Gastroesophageal sphincter (tissue), 4 donors: ENCODE results near the gene RIBC1. TPM values are rescaled to one million over a fixed set of nuclear protein-coding genes. Genes with fewer than 3 reads are reported as not detected.
"Not testable (repeated sequence)": the region's sequence is repeated elsewhere in the genome, so short reads cannot be mapped to it uniquely, and the experiment has no call there.

Source experiments
- ATAC-seq: fragments of 150-250 bp; one replicate; pipeline ENCODE4 v1.9.1; 2016; ENCODE audit warnings: mild to moderate bottlenecking, moderate library complexity
- H3K27ac ChIP-seq, 4 donors: fragments of 200-600 bp; sonication (generic) in 3 of 4; 1 replicate in 3 of 4; 2 replicates in 1 of 4; pipeline ENCODE4 v1.5.1; 2016 to 2019
- H3K27me3 ChIP-seq: fragments of 200-600 bp; sonication (generic); one replicate; pipeline ENCODE4 v1.5.1; 2019
- H3K36me3 ChIP-seq, 2 donors: fragments of 200-600 bp; sonication (generic); one replicate each; pipeline ENCODE4 v1.5.1; 2019; ENCODE audit warnings: control low read depth in 1 of 2
- H3K4me1 ChIP-seq, 3 donors: fragments of 200-600 bp; sonication (generic); 1 replicate in 2 of 3; 2 replicates in 1 of 3; pipeline ENCODE4 v1.5.1; 2016 to 2019; ENCODE audit warnings: control low read depth in 2 of 3
- H3K4me3 ChIP-seq, 2 donors: fragments of 200-600 bp; sonication (generic); one replicate each; pipeline ENCODE4 v1.5.1; 2019; ENCODE audit warnings: mild to moderate bottlenecking in 1 of 2, moderate library complexity in 1 of 2
- H3K9me3 ChIP-seq, 3 donors: fragments of 200-600 bp; sonication (generic); one replicate each; pipeline ENCODE4 v1.5.1; 2017 to 2019; ENCODE audit warnings: control low read depth in 2 of 3
- EP300 ChIP-seq: sonication (generic); formaldehyde crosslinking; IDR thresholded peaks from one replicate; pipeline ENCODE4 v1.6.1; 2017; ENCODE audit warnings: antibody characterized with exemption, mild to moderate bottlenecking
- POLR2A ChIP-seq, 2 donors: fragments of 450-650 bp; IDR thresholded peaks; one replicate each; pipeline ENCODE4 v1.6.1; 2017; ENCODE audit warnings: antibody characterized with exemption in 2 of 2, mild to moderate bottlenecking in 2 of 2, moderate library complexity in 1 of 2
- POLR2AphosphoS5 ChIP-seq: sonication (generic); formaldehyde crosslinking; IDR thresholded peaks from one replicate; pipeline ENCODE4 v1.6.1; 2017; ENCODE audit warnings: antibody characterized with exemption
- WGBS, 2 donors: methylation state at CpG; one replicate each; pipeline ENCODE4 v1.1.5; 2018; ENCODE audit warnings: low coverage in 1 of 2; 5-methylcytosine and 5-hydroxymethylcytosine counted together
- total RNA-seq, 4 donors: library from RNA; depleted of rRNA; stranded (reverse); fragments of >200 nt; gene quantifications; one replicate each; pipeline ENCODE4 v1.1.0, GENCODE V29; 2016
- TF ChIP-seq, protein P1 (sequence below), 4 experiments: fragments of 200-600 bp in 2 of 4; fragments of 450-650 bp in 2 of 4; sonication (generic) in 1 of 4; IDR thresholded peaks; one replicate each; pipeline ENCODE4 v1.5.1; 2017 to 2019; ENCODE audit warnings: antibody characterized with exemption in 4 of 4, mild to moderate bottlenecking in 2 of 4, moderate library complexity in 2 of 4

Gene RIBC1
- total RNA-seq, 4 donors from 2014 or later: 0.35 to 0.85 TPM; not detected in 2

DNA sequence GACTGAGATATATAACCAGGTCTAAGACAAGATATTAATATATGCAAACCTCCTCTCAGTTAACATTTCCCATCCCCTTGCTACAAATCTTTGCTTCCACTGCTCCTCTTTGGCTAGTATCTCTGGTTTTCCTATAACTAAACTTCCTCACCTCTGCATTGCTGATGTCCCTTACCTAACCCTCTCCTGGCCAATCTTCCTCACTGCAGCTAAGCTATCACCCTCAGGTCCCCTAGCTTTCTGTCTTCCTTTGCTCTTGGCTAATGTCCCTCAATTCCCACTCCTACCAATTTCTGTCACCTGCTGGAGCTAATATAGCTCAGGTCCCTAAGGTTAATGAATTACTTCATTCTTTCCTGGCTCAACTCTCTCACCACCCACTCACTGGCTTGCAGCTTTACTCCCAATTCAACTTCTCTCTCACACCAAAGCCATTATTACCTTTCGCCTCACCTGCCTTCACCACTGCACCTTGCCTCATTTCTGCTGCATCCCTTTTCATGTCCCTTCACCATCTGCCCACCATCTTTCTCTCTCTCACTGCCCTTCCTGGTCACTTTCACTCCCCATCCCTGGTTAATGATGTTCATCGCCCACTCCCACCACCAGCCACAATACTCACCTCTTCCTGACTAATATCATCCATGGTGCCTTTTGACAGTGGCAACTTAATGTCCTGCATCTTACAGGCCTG, 26.9 kb upstream of the RIBC1 start:
- no peaks in the 10 kb centered on the region for H3K27me3 ChIP-seq
- no peak for TF ChIP-seq POLR2AphosphoS5
- peaks cover 0 to 83% of the 10 kb centered on the region in 2 donors for H3K36me3 ChIP-seq
- no peaks in the 10 kb centered on the region for H3K4me1 ChIP-seq
- 89 to 100% methylated on average over 2 of the region's 2 CpGs for WGBS, 2 donors
- ATAC-seq: no peak
- no peak overlapping the region for H3K27ac ChIP-seq
- H3K9me3 ChIP-seq: no peaks in the 10 kb centered on the region
- H3K4me3 ChIP-seq: no peak overlapping the region

DNA sequence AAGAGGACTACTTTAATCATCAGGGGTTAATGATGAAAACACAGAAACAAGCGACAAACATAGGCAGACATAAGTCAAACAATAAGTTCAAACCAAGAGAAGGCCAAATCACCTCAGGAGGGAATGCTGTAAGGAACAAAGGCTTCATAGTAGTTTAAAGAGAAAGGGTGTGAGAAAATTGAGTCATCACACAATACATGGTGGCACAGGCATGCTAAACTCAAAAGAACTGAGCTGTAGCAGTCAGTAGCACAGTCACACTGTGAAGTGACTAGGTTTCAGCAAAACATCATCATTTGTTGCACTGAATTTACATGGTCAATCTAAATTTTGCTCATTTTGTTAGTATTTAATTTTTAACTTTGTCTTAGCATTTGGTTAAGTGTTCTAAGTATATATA, 24.5 kb upstream of the RIBC1 start:
- no peaks in the 10 kb centered on the region for H3K9me3 ChIP-seq
- no peak for ATAC-seq
- no peak overlapping the region for H3K4me3 ChIP-seq
- no peaks in the 10 kb centered on the region for H3K4me1 ChIP-seq
- WGBS, 2 donors: 83 to 100% methylated on average over 1 of the region's 1 CpG
- TF ChIP-seq, protein P1, sequence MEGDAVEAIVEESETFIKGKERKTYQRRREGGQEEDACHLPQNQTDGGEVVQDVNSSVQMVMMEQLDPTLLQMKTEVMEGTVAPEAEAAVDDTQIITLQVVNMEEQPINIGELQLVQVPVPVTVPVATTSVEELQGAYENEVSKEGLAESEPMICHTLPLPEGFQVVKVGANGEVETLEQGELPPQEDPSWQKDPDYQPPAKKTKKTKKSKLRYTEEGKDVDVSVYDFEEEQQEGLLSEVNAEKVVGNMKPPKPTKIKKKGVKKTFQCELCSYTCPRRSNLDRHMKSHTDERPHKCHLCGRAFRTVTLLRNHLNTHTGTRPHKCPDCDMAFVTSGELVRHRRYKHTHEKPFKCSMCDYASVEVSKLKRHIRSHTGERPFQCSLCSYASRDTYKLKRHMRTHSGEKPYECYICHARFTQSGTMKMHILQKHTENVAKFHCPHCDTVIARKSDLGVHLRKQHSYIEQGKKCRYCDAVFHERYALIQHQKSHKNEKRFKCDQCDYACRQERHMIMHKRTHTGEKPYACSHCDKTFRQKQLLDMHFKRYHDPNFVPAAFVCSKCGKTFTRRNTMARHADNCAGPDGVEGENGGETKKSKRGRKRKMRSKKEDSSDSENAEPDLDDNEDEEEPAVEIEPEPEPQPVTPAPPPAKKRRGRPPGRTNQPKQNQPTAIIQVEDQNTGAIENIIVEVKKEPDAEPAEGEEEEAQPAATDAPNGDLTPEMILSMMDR (IDR thresholded peaks at IDR 0.05): no peak
- no peak overlapping the region for H3K27ac ChIP-seq
- H3K36me3 ChIP-seq: peaks cover 0 to 93% of the 10 kb centered on the region in 2 donors
- H3K27me3 ChIP-seq: no peaks in the 10 kb centered on the region

DNA sequence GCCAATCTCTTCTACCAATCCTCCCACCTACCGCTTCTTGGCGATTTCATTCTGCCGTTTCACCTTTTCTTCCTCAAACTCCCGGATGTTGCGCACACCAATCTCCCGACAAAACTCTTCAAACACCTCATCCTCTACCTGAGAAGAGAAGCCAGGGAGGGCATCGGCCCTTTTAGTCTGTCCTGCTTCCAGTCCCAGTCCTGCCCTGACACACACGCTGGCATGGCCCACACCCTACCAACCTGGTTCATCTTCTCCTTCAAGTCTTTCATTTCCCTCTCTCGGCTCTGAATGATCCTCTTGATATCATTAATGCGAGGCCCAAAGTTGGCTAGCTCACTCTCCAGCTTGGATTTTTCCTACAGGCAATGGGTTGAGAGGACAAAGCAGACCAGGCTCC, 19.1 kb upstream of the RIBC1 start:
- WGBS, 2 donors: 92 to 100% methylated on average over 5 to 7 of the region's 10 CpGs
- no peak overlapping the region for H3K27ac ChIP-seq
- no peaks in the 10 kb centered on the region for H3K27me3 ChIP-seq
- H3K36me3 ChIP-seq: peaks cover 0 to 99% of the 10 kb centered on the region in 2 donors
- no peak overlapping the region for H3K4me3 ChIP-seq
- H3K4me1 ChIP-seq: no peaks in the 10 kb centered on the region
- no peaks in the 10 kb centered on the region for H3K9me3 ChIP-seq
- TF ChIP-seq EP300 (no peak), POLR2AphosphoS5 (no peak), POLR2A (IDR thresholded peaks at IDR 0.05) (no peak)
- TF ChIP-seq, protein P1 (IDR thresholded peaks at IDR 0.05): no peak
- ATAC-seq: no peak

DNA sequence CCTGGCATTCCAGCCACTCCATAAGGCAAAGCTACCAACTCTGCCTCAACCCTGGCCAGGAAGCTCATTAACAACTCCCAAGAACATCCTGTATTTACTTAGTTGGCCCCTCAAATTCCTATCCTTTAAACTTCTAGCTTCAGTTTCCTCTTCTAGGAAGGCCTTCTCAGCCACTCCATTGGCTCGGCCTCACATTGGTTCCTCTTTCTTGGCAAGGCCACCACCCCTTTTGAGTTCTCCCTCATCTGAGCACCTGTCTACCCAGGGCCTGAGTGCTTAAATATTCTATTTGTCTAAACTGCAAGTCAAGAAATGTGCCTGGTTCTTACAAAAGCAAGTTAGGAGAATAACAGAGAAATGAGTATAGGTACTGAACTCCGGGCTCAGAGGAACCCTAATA, 10.2 kb upstream of the RIBC1 start:
- peaks cover 0 to 74% of the 10 kb centered on the region in 2 donors for H3K36me3 ChIP-seq
- ATAC-seq: no peak
- no peaks in the 10 kb centered on the region for H3K4me1 ChIP-seq

DNA sequence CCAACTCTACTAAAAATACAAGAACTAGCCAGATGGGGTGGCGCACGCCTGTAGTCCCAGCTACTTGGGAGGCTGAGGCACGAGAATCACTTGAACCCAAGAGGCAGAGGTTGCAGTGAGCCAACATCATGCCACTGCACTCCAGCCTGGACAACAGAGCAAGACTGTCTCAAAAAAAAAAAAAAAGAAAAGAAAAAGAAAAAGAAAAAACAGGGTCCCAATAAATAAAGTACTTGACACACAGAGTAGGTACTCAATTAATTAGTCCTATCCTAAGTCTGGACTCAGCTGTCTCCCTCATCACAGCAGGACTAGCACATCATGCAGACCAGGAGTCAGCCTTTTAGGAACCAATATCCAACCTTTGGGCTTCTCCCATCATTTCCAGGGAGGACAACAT, 2.3 kb upstream of the RIBC1 start:
- WGBS, 2 donors: 100% methylated on average over 2 of the region's 3 CpGs; no CpG with 5 or more reads in 1 of the 2 donors
- not testable (repeated sequence) for ATAC-seq, H3K27me3 ChIP-seq, H3K4me3 ChIP-seq, H3K9me3 ChIP-seq, H3K36me3 ChIP-seq, H3K27ac ChIP-seq
- H3K4me1 ChIP-seq: peaks cover 6 to 22% (median 16%) of the 10 kb centered on the region in 3 donors

More for the DNA sequence above, 10.2 kb upstream of the RIBC1 start:
- Histone ChIP-seq H3K9me3 (no peaks in the 10 kb centered on the region), H3K27me3 (no peaks in the 10 kb centered on the region), H3K27ac (no peak overlapping the region), H3K4me3 (no peak overlapping the region)
- WGBS, 2 donors: 88 to 100% methylated on average over 2 of the region's 2 CpGs
- no peak for TF ChIP-seq POLR2AphosphoS5
- no peak for TF ChIP-seq EP300
- TF ChIP-seq, protein P1 (IDR thresholded peaks at IDR 0.05): no peak
- no peak for TF ChIP-seq POLR2A (IDR thresholded peaks at IDR 0.05)

DNA sequence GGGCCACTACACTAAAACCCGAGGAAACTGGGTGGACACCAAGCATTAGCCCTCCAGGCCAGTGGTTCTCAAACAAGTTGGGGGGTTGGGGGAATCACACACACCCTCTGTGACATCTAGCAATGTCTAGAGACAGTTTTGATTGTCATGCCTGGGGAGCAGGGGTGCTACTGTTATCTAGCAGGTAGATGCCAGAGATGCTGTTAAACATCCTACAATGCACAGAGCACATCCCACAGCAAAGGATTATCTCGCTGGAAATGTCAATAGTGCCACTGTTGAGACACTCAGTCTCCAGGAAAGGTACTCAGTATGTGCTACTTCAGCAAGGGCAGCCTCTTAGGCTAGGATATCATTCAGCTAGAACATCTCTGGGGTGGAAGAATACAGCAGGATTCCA, 1.5 kb upstream of the RIBC1 start:
- Histone ChIP-seq H3K4me1 (peaks cover 6 to 22% (median 16%) of the 10 kb centered on the region in 3 donors), H3K27me3 (no peaks in the 10 kb centered on the region), H3K4me3 (peak overlapping the region in 1 of 2 donors; percentile 66), H3K36me3 (no peaks in the 10 kb centered on the region), H3K9me3 (no peaks in the 10 kb centered on the region), H3K27ac (no peak overlapping the region)
- no peak for ATAC-seq
- no peak for TF ChIP-seq POLR2A (IDR thresholded peaks at IDR 0.05)
- TF ChIP-seq EP300: no peak
- TF ChIP-seq, protein P1 (IDR thresholded peaks at IDR 0.05): no peak
- no peak for TF ChIP-seq POLR2AphosphoS5
- no CpG with 5 or more reads among the region's 2 CpGs for WGBS, 2 donors
